Measurements from ENCODE around the gene CRYBA2. TPM values are rescaled to one million over a fixed set of nuclear protein-coding genes. Genes with fewer than 3 reads are reported as not detected.
A peak's percentile ranks its signal among the peaks of the same experiment; 100 is the strongest.

The CRYBA2 gene
- total RNA-seq, 1 donor from 2014 or later: not detected

GRCh38 chr2:218960309-218961165 lies 32.7 kb downstream of the CRYBA2 start:
- no peak overlapping the region for H3K4me3 ChIP-seq (ENCODE audit: low read depth, low read length)
- no peak for DNase-seq (ENCODE audit: low read depth)
- TF ChIP-seq CTCF (conservative IDR thresholded peaks at IDR 0.05; ENCODE audit: low read depth, low read length): no peak

DNA sequence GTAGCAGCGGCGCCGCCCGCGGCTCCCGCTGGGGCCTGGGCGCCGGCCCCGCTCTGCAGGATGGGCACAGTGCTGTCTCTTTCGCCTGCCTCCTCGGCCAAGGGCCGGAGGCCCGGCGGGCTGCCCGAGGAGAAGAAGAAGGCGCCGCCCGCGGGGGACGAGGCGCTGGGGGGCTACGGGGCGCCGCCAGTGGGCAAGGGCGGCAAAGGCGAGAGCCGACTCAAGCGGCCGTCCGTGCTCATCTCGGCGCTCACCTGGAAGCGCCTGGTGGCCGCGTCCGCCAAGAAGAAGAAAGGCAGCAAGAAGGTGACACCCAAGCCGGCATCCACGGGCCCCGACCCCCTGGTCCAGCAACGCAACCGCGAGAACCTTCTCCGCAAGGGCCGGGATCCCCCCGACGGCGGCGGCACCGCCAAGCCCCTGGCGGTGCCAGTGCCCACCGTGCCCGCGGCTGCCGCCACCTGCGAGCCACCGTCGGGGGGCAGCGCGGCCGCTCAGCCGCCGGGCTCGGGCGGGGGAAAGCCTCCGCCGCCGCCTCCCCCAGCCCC lies 33.4 kb downstream of the CRYBA2 start:
- no peak for TF ChIP-seq CTCF (conservative IDR thresholded peaks at IDR 0.05; ENCODE audit: low read depth, low read length)
- DNase-seq (ENCODE audit: low read depth): no peak
- peak overlapping the region; percentile 36 for H3K4me3 ChIP-seq (ENCODE audit: low read depth, low read length)

- DNase-seq (ENCODE audit: low read depth): no peak
- peak within 1 kb of the TSS; percentile 36 for H3K4me3 ChIP-seq (ENCODE audit: low read depth, low read length)
- no peak for TF ChIP-seq CTCF (conservative IDR thresholded peaks at IDR 0.05; ENCODE audit: low read depth, low read length)
Observed at GRCh38 chr2:218959141-218959731, 34.0 kb downstream of the CRYBA2 start, which contains the start of gene CDK5R2. CDK5R2 (plus strand) TSS chr2:218959666; CDS start chr2:218959821, 155 bp downstream.

GRCh38 chr2:218958276-218958675 lies 34.9 kb downstream of the CRYBA2 start:
- no peak overlapping the region for H3K4me3 ChIP-seq (ENCODE audit: low read depth, low read length)
- TF ChIP-seq CTCF (conservative IDR thresholded peaks at IDR 0.05; ENCODE audit: low read depth, low read length): no peak
- DNase-seq (ENCODE audit: low read depth): no peak

- no peak for TF ChIP-seq CTCF (conservative IDR thresholded peaks at IDR 0.05; ENCODE audit: low read depth, low read length)
- no peak for DNase-seq (ENCODE audit: low read depth)
- no peak overlapping the region for H3K4me3 ChIP-seq (ENCODE audit: low read depth, low read length)
Observed at GRCh38 chr2:218957671-218958070, 35.6 kb downstream of the CRYBA2 start.

GRCh38 chr2:218956039-218956438 lies 37.2 kb downstream of the CRYBA2 start:
- H3K4me3 ChIP-seq (ENCODE audit: low read depth, low read length): no peak overlapping the region
- TF ChIP-seq CTCF (conservative IDR thresholded peaks at IDR 0.05; ENCODE audit: low read depth, low read length): no peak
- no peak for DNase-seq (ENCODE audit: low read depth)

Data from epithelial cell of proximal tubule (primary cell).